ENCODE data around the gene TANK.

Gene TANK

GRCh38 chr2:161138429-161138828 lies 21.8 kb upstream of the TANK start:
- DNase-seq (ENCODE audit: low read depth in 1 of 2, low spot score in 1 of 2) = no peak
- in situ Hi-C loops (cut with HindIII; ENCODE audit: low pct_unique_long_range_greater_than_20kb, low sequenced_read_pairs) = no loop called here
- TF ChIP-seq JUND (IDR thresholded peaks at IDR 0.05; ENCODE audit: low read depth) = no peak

- no peak for DNase-seq (ENCODE audit: low read depth in 1 of 2, low spot score in 1 of 2)
- in situ Hi-C loops (cut with HindIII; ENCODE audit: low pct_unique_long_range_greater_than_20kb, low sequenced_read_pairs) = no loop called here
- TF ChIP-seq JUND (IDR thresholded peaks at IDR 0.05; ENCODE audit: low read depth) = no peak
Observed at GRCh38 chr2:161139098-161139987, 20.9 kb upstream of the TANK start.

GRCh38 chr2:161141033-161141432 lies 19.2 kb upstream of the TANK start:
- in situ Hi-C loops (cut with HindIII; ENCODE audit: low pct_unique_long_range_greater_than_20kb, low sequenced_read_pairs) = no loop called here
- no peak for DNase-seq (ENCODE audit: low read depth in 1 of 2, low spot score in 1 of 2)
- no peak for TF ChIP-seq JUND (IDR thresholded peaks at IDR 0.05; ENCODE audit: low read depth)

GRCh38 chr2:161146209-161146775 lies 13.9 kb upstream of the TANK start:
- no peak for TF ChIP-seq JUND (IDR thresholded peaks at IDR 0.05; ENCODE audit: low read depth)
- DNase-seq (ENCODE audit: low read depth in 1 of 2, low spot score in 1 of 2) = no peak
- in situ Hi-C loops (cut with HindIII; ENCODE audit: low pct_unique_long_range_greater_than_20kb, low sequenced_read_pairs) = no loop called here

- no peak for DNase-seq (ENCODE audit: low read depth in 1 of 2, low spot score in 1 of 2)
- no peak for TF ChIP-seq JUND (IDR thresholded peaks at IDR 0.05; ENCODE audit: low read depth)
- in situ Hi-C loops (cut with HindIII; ENCODE audit: low pct_unique_long_range_greater_than_20kb, low sequenced_read_pairs) = no loop called here
Observed at GRCh38 chr2:161146996-161147395, 13.2 kb upstream of the TANK start.

GRCh38 chr2:161147856-161148255 lies 12.4 kb upstream of the TANK start:
- TF ChIP-seq JUND (IDR thresholded peaks at IDR 0.05; ENCODE audit: low read depth) = no peak
- in situ Hi-C loops (cut with HindIII; ENCODE audit: low pct_unique_long_range_greater_than_20kb, low sequenced_read_pairs) = no loop called here
- no peak for DNase-seq (ENCODE audit: low read depth in 1 of 2, low spot score in 1 of 2)

GRCh38 chr2:161150704-161151103 lies 9.5 kb upstream of the TANK start:
- in situ Hi-C loops (cut with HindIII; ENCODE audit: low pct_unique_long_range_greater_than_20kb, low sequenced_read_pairs) = no loop called here
- no peak for TF ChIP-seq JUND (IDR thresholded peaks at IDR 0.05; ENCODE audit: low read depth)
- DNase-seq (ENCODE audit: low read depth in 1 of 2, low spot score in 1 of 2) = no peak

- DNase-seq (ENCODE audit: low read depth in 1 of 2, low spot score in 1 of 2) = no peak
- in situ Hi-C loops (cut with HindIII; ENCODE audit: low pct_unique_long_range_greater_than_20kb, low sequenced_read_pairs) = no loop called here
- no peak for TF ChIP-seq JUND (IDR thresholded peaks at IDR 0.05; ENCODE audit: low read depth)
Observed at GRCh38 chr2:161152302-161152701, 7.9 kb upstream of the TANK start.

GRCh38 chr2:161158882-161159281 lies 1.3 kb upstream of the TANK start:
- DNase-seq (ENCODE audit: low read depth in 1 of 2, low spot score in 1 of 2) = no peak
- in situ Hi-C loops (cut with HindIII; ENCODE audit: low pct_unique_long_range_greater_than_20kb, low sequenced_read_pairs) = no loop called here
- no peak for TF ChIP-seq JUND (IDR thresholded peaks at IDR 0.05; ENCODE audit: low read depth)

GRCh38 chr2:161159456-161160225 lies 587 bp upstream of the TANK start:
- no peak for TF ChIP-seq JUND (IDR thresholded peaks at IDR 0.05; ENCODE audit: low read depth)
- DNase-seq (ENCODE audit: low read depth in 1 of 2, low spot score in 1 of 2) = no peak
- in situ Hi-C loops (cut with HindIII; ENCODE audit: low pct_unique_long_range_greater_than_20kb, low sequenced_read_pairs) = no loop called here

- TF ChIP-seq JUND (IDR thresholded peaks at IDR 0.05; ENCODE audit: low read depth) = no peak
- no peak for DNase-seq (ENCODE audit: low read depth in 1 of 2, low spot score in 1 of 2)
- in situ Hi-C loops (cut with HindIII; ENCODE audit: low pct_unique_long_range_greater_than_20kb, low sequenced_read_pairs) = no loop called here
Observed at GRCh38 chr2:161161074-161161706, 962 bp downstream of the TANK start.

- no peak for TF ChIP-seq JUND (IDR thresholded peaks at IDR 0.05; ENCODE audit: low read depth)
- in situ Hi-C loops (cut with HindIII; ENCODE audit: low pct_unique_long_range_greater_than_20kb, low sequenced_read_pairs) = no loop called here
Observed at GRCh38 chr2:161163440-161163839, 3.2 kb downstream of the TANK start.

More at GRCh38 chr2:161163440-161163839, 3.2 kb downstream of the TANK start:
- no peak for DNase-seq (ENCODE audit: low read depth in 1 of 2, low spot score in 1 of 2)
